Measurements from ENCODE around the gene TBPL2.

Gene TBPL2

DNA sequence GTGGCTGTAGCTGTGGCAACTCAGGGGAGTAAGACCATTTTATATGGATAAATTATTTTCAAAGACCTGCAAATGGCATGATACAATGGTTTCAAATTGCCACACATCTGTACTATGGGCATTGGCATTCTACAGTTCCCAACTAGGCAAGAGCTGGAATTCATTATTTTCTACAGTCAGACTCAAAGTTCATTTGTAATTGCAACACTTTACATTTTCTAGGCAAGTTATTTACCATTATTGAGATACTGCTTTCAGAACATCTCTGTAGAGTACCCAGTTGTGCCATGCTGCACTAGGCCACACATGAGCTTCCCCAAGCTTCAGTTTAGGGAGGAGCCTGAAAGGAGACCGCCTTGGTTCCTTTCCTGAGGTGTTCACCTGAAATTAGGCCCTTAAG, 20.8 kb downstream of the TBPL2 start:
- H3K9me3 Mint-ChIP-seq, result no peaks in the 10 kb centered on the region
- no peaks in the 10 kb centered on the region for H3K4me1 Mint-ChIP-seq
- no peak overlapping the region for H3K4me3 Mint-ChIP-seq
- no peaks in the 10 kb centered on the region for H3K36me3 Mint-ChIP-seq (ENCODE audit: low read depth)
- peaks cover 44% of the 10 kb centered on the region for H3K27me3 Mint-ChIP-seq (ENCODE audit: low read depth, poor library complexity)
- H3K27ac Mint-ChIP-seq, result no peak overlapping the region
- TF ChIP-seq, protein P1, sequence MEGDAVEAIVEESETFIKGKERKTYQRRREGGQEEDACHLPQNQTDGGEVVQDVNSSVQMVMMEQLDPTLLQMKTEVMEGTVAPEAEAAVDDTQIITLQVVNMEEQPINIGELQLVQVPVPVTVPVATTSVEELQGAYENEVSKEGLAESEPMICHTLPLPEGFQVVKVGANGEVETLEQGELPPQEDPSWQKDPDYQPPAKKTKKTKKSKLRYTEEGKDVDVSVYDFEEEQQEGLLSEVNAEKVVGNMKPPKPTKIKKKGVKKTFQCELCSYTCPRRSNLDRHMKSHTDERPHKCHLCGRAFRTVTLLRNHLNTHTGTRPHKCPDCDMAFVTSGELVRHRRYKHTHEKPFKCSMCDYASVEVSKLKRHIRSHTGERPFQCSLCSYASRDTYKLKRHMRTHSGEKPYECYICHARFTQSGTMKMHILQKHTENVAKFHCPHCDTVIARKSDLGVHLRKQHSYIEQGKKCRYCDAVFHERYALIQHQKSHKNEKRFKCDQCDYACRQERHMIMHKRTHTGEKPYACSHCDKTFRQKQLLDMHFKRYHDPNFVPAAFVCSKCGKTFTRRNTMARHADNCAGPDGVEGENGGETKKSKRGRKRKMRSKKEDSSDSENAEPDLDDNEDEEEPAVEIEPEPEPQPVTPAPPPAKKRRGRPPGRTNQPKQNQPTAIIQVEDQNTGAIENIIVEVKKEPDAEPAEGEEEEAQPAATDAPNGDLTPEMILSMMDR (IDR thresholded peaks at IDR 0.05), result no peak
- no peak for DNase-seq

DNA sequence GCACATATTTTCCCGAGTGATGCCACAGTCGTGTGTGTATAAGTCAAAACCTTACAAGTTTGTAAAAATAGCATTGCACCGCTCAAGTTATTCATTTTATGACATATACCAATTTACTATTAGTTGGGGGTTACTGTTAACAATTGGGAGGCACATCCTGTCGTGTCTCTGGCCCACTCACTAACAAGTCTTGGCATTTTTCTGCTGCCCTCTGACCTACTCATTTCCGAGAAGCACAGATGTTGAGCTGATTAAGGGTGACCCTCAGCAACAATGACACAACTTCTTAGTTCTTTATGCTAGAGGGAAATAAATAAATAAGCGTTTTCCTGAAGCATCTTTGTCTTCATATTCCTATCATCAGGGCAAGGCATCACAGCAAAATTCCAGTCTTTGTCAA, 22.0 kb downstream of the TBPL2 start:
- no peaks in the 10 kb centered on the region for H3K36me3 Mint-ChIP-seq (ENCODE audit: low read depth)
- H3K4me3 Mint-ChIP-seq, result no peak overlapping the region
- H3K27ac Mint-ChIP-seq, result no peak overlapping the region
- H3K4me1 Mint-ChIP-seq, result no peaks in the 10 kb centered on the region
- TF ChIP-seq, protein P1 (IDR thresholded peaks at IDR 0.05), result no peak
- H3K9me3 Mint-ChIP-seq, result no peaks in the 10 kb centered on the region
- H3K27me3 Mint-ChIP-seq (ENCODE audit: low read depth, poor library complexity), result peaks cover 49% of the 10 kb centered on the region
- DNase-seq, result no peak

DNA sequence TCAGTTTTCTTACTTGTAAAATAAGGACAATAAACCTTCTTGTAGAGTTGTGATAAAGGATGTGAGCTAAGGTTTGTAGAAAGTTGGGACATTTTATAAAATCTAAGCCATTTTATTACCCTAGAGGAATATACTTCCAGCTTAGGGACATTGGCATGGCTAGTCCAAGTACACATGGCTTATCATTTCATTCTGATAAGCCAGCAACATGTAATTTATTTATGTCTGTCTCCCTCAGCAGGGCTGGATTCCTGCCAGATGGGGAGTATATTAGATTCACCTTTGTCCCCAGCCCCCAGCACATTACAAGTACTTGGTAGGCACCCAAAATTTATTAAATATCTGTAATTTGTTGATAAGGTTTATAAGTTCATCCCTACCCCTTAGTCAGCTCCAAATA, 22.5 kb downstream of the TBPL2 start:
- TF ChIP-seq, protein P1 (IDR thresholded peaks at IDR 0.05), result no peak
- Mint-ChIP-seq H3K27me3 (ENCODE audit: low read depth, poor library complexity) (peaks cover 47% of the 10 kb centered on the region), H3K4me3 (no peak overlapping the region), H3K4me1 (peaks cover 2% of the 10 kb centered on the region), H3K9me3 (no peaks in the 10 kb centered on the region), H3K36me3 (ENCODE audit: low read depth) (no peaks in the 10 kb centered on the region), H3K27ac (no peak overlapping the region)
- DNase-seq, result no peak

DNA sequence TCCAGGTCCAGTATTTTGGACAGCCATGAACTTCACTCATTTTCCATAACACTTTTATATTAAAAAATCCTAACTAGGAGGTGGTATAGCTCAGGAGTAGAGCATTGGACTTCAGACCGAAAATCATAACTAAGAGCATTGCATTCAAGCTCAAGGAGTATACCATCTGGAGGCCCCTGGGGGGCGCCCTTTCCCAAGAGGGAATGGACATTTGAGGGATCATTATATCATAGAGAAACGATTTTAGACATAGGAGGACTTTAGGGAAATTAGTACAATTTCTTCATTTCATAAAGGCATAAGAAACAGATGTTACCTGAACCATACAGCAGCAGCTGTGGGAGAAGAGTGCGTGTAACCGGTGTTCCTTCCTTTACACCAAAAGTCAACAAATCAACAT, 23.6 kb downstream of the TBPL2 start:
- Mint-ChIP-seq H3K27me3 (ENCODE audit: low read depth, poor library complexity) (peaks cover 36% of the 10 kb centered on the region), H3K36me3 (ENCODE audit: low read depth) (no peaks in the 10 kb centered on the region), H3K27ac (no peak overlapping the region), H3K9me3 (no peaks in the 10 kb centered on the region), H3K4me3 (no peak overlapping the region), H3K4me1 (peaks cover 13% of the 10 kb centered on the region)
- TF ChIP-seq, protein P1 (IDR thresholded peaks at IDR 0.05), result peak; percentile 50
- DNase-seq, result peak; percentile 39

DNA sequence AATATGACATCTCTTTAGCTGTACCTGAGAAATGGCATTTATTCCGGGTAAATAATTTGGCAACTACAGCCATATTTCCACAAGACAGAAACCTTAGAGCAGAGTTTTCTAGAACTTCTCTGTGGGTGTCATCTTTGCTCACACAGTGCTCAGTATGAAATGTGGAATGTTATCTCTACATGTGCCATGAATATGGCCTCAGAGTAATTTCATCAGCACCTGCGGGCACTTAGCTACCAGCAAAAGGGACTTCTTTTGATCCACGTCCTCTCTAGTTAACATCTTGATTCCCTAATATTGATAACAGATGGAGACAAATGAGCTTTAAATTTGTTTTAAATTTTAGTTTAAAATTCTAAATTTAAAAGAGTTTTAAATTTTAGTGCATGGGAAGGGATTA, 25.9 kb downstream of the TBPL2 start:
- TF ChIP-seq, protein P1 (IDR thresholded peaks at IDR 0.05), result no peak
- Mint-ChIP-seq H3K27me3 (ENCODE audit: low read depth, poor library complexity) (peaks cover 36% of the 10 kb centered on the region), H3K9me3 (no peaks in the 10 kb centered on the region), H3K27ac (no peak overlapping the region), H3K4me1 (peaks cover 29% of the 10 kb centered on the region), H3K4me3 (no peak overlapping the region), H3K36me3 (ENCODE audit: low read depth) (no peaks in the 10 kb centered on the region)
- DNase-seq, result no peak

DNA sequence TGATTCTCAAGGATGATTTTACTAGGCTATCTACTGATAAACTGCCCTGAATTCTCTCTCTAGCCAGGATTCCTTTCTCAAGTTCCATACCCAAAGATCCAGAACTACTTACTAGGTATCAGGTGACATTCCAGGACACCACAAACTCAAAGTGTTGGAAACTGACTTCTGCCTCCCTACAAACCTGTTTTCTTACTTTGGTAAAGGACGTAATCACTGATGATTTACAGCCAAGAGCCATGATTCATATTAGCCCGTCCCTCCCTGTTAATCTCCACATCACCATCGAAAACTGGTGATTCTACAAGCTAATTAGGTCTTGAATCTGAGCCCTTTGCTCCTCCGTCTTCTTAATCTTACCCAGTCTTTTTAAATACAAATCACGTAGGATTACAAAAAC, 27.7 kb downstream of the TBPL2 start:
- Mint-ChIP-seq H3K27me3 (ENCODE audit: low read depth, poor library complexity) (peaks cover 32% of the 10 kb centered on the region), H3K36me3 (ENCODE audit: low read depth) (no peaks in the 10 kb centered on the region), H3K4me1 (peaks cover 37% of the 10 kb centered on the region), H3K4me3 (peak overlapping the region; percentile 96), H3K27ac (no peak overlapping the region), H3K9me3 (no peaks in the 10 kb centered on the region)
- no peak for DNase-seq
- TF ChIP-seq, protein P1 (IDR thresholded peaks at IDR 0.05), result no peak

Measured in nephron progenitor cell (in vitro differentiated cells).